ENCODE results near the gene ZNF511.

DNA sequence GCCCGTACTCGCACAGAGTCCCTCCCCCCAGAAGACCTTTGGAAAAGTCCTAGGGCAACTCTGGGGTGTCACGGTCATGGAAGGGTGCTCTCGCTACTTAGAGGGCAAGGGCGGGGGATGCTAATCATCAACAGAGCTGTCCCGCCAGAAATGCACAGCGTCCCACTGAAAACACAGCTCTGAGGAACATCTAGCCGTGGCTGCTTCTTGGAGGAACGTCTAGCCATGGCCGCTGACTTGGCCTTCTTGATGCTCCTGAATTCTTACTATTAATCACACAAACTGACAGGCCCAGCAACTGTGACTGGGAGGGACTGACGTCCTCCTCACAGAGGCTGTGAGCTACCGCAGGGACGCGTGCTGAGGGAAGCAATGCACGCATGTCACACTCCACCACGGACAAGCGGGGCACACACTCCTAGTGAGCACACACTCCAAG lies 1.8 kb upstream of the ZNF511 start:
- TF ChIP-seq NFYB (CRISPR knock-in tag; conservative IDR thresholded peaks at IDR 0.05; ENCODE audit: low read depth) (no peak), MYBL2 (CRISPR knock-in tag; IDR thresholded peaks at IDR 0.05) (no peak), ZNF121 (CRISPR knock-in tag; IDR thresholded peaks at IDR 0.05) (no peak), IRF2 (CRISPR knock-in tag; IDR thresholded peaks at IDR 0.05; ENCODE audit: borderline replicate concordance, low read depth) (no peak), SP1 (CRISPR knock-in tag; conservative IDR thresholded peaks at IDR 0.05) (no peak), HMGA2 (CRISPR knock-in tag; IDR thresholded peaks at IDR 0.05) (no peak), FOXK1 (CRISPR knock-in tag; IDR thresholded peaks at IDR 0.05) (no peak), ZNF416 (CRISPR knock-in tag; IDR thresholded peaks at IDR 0.05) (no peak)
- TF ChIP-seq, protein P1, sequence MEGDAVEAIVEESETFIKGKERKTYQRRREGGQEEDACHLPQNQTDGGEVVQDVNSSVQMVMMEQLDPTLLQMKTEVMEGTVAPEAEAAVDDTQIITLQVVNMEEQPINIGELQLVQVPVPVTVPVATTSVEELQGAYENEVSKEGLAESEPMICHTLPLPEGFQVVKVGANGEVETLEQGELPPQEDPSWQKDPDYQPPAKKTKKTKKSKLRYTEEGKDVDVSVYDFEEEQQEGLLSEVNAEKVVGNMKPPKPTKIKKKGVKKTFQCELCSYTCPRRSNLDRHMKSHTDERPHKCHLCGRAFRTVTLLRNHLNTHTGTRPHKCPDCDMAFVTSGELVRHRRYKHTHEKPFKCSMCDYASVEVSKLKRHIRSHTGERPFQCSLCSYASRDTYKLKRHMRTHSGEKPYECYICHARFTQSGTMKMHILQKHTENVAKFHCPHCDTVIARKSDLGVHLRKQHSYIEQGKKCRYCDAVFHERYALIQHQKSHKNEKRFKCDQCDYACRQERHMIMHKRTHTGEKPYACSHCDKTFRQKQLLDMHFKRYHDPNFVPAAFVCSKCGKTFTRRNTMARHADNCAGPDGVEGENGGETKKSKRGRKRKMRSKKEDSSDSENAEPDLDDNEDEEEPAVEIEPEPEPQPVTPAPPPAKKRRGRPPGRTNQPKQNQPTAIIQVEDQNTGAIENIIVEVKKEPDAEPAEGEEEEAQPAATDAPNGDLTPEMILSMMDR (IDR thresholded peaks at IDR 0.05): no peak
- TF ChIP-seq, protein P2, sequence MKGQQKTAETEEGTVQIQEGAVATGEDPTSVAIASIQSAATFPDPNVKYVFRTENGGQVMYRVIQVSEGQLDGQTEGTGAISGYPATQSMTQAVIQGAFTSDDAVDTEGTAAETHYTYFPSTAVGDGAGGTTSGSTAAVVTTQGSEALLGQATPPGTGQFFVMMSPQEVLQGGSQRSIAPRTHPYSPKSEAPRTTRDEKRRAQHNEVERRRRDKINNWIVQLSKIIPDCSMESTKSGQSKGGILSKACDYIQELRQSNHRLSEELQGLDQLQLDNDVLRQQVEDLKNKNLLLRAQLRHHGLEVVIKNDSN (CRISPR knock-in tag; IDR thresholded peaks at IDR 0.05): no peak
- TF ChIP-seq, protein P3, sequence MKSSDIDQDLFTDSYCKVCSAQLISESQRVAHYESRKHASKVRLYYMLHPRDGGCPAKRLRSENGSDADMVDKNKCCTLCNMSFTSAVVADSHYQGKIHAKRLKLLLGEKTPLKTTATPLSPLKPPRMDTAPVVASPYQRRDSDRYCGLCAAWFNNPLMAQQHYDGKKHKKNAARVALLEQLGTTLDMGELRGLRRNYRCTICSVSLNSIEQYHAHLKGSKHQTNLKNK (CRISPR knock-in tag; IDR thresholded peaks at IDR 0.05): no peak
- TF ChIP-seq, protein P4, sequence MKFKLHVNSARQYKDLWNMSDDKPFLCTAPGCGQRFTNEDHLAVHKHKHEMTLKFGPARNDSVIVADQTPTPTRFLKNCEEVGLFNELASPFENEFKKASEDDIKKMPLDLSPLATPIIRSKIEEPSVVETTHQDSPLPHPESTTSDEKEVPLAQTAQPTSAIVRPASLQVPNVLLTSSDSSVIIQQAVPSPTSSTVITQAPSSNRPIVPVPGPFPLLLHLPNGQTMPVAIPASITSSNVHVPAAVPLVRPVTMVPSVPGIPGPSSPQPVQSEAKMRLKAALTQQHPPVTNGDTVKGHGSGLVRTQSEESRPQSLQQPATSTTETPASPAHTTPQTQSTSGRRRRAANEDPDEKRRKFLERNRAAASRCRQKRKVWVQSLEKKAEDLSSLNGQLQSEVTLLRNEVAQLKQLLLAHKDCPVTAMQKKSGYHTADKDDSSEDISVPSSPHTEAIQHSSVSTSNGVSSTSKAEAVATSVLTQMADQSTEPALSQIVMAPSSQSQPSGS (CRISPR knock-in tag; IDR thresholded peaks at IDR 0.05; ENCODE audit: borderline replicate concordance, low read depth): no peak
- TF ChIP-seq, protein P5, sequence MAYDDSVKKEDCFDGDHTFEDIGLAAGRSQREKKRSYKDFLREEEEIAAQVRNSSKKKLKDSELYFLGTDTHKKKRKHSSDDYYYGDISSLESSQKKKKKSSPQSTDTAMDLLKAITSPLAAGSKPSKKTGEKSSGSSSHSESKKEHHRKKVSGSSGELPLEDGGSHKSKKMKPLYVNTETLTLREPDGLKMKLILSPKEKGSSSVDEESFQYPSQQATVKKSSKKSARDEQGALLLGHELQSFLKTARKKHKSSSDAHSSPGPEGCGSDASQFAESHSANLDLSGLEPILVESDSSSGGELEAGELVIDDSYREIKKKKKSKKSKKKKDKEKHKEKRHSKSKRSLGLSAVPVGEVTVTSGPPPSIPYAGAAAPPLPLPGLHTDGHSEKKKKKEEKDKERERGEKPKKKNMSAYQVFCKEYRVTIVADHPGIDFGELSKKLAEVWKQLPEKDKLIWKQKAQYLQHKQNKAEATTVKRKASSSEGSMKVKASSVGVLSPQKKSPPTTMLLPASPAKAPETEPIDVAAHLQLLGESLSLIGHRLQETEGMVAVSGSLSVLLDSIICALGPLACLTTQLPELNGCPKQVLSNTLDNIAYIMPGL (CRISPR knock-in tag; IDR thresholded peaks at IDR 0.05): no peak
- TF ChIP-seq, protein P6, sequence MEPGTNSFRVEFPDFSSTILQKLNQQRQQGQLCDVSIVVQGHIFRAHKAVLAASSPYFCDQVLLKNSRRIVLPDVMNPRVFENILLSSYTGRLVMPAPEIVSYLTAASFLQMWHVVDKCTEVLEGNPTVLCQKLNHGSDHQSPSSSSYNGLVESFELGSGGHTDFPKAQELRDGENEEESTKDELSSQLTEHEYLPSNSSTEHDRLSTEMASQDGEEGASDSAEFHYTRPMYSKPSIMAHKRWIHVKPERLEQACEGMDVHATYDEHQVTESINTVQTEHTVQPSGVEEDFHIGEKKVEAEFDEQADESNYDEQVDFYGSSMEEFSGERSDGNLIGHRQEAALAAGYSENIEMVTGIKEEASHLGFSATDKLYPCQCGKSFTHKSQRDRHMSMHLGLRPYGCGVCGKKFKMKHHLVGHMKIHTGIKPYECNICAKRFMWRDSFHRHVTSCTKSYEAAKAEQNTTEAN (CRISPR knock-in tag; IDR thresholded peaks at IDR 0.05): no peak
